Left renal pelvis (tissue), 4 donors: ENCODE data around the gene KBTBD4. TPM values are rescaled to one million over a fixed set of nuclear protein-coding genes. Genes with fewer than 3 reads are reported as not detected.

ENCODE experiments used
- DNase-seq, 4 donors: peaks; one replicate each; pipeline ENCODE4 v3.0.0-alpha.2; 2013; ENCODE audit warnings: low read depth in 4 of 4, low spot score in 3 of 4
- polyA plus RNA-seq, 4 donors: library from polyadenylated mRNA; unstranded; fragments of 120-200 nt; gene quantifications; one replicate each; pipeline ENCODE4 v1.2.1, GENCODE V29; 2013; ENCODE audit not compliant: insufficient read length in 4 of 4

KBTBD4 gene
- polyA plus RNA-seq, 4 donors: 21.2 to 26.5 (median 25.0) TPM

- DNase-seq: no peak
Observed at GRCh38 chr11:47591764-47592163, 13.0 kb upstream of the KBTBD4 start.

GRCh38 chr11:47589977-47590861, 11.4 kb upstream of the KBTBD4 start:
- no peak for DNase-seq

GRCh38 chr11:47589584-47589976, 10.8 kb upstream of the KBTBD4 start:
- DNase-seq: no peak

- no peak for DNase-seq
Observed at GRCh38 chr11:47589118-47589517, 10.3 kb upstream of the KBTBD4 start.

- DNase-seq: no peak
Observed at GRCh38 chr11:47587723-47588326, 9.1 kb upstream of the KBTBD4 start.

GRCh38 chr11:47587039-47587716, 8.4 kb upstream of the KBTBD4 start:
- no peak for DNase-seq

GRCh38 chr11:47586098-47586855, 7.5 kb upstream of the KBTBD4 start, which contains the start of gene FAM180B:
Gene FAM180B, plus strand, starts transcription at chr11:47586678. Its CDS starts 91 bp downstream, at chr11:47586769.
- DNase-seq: no peak

- no peak for DNase-seq
Observed at GRCh38 chr11:47583844-47584243, 5.1 kb upstream of the KBTBD4 start.

- DNase-seq: no peak
Observed at GRCh38 chr11:47577460-47578041, 1.2 kb downstream of the KBTBD4 start.

GRCh38 chr11:47573321-47573720, 5.4 kb downstream of the KBTBD4 start:
- no peak for DNase-seq

- no peak for DNase-seq
Observed at GRCh38 chr11:47572715-47573255, 6.0 kb downstream of the KBTBD4 start.

- no peak for DNase-seq
Observed at GRCh38 chr11:47571895-47572294, 6.9 kb downstream of the KBTBD4 start.

- no peak for DNase-seq
Observed at GRCh38 chr11:47571357-47571729, 7.4 kb downstream of the KBTBD4 start.

GRCh38 chr11:47570651-47571356, 8.0 kb downstream of the KBTBD4 start:
- no peak for DNase-seq

- no peak for DNase-seq
Observed at GRCh38 chr11:47569646-47570045, 9.1 kb downstream of the KBTBD4 start.

GRCh38 chr11:47566149-47566698, 12.5 kb downstream of the KBTBD4 start:
- no peak for DNase-seq

- DNase-seq: no peak
Observed at GRCh38 chr11:47565340-47566148, 13.2 kb downstream of the KBTBD4 start, which contains the start of gene PTPMT1. Gene PTPMT1, plus strand, starts transcription at chr11:47565599. Its CDS starts 24 bp downstream, at chr11:47565623.

GRCh38 chr11:47564933-47565339, 13.8 kb downstream of the KBTBD4 start:
- DNase-seq: no peak
